Measurements from ENCODE around the gene DNM3. TPM values are rescaled to one million over a fixed set of nuclear protein-coding genes. Genes with fewer than 3 reads are reported as not detected.
"Not testable (repeated sequence)": the region's sequence is repeated elsewhere in the genome, so short reads cannot be mapped to it uniquely, and the experiment has no call there.

DNM3 gene
- polyA plus RNA-seq, 4 donors, result 0.67 to 1.2 (median 0.99) TPM; not detected in 1

DNA sequence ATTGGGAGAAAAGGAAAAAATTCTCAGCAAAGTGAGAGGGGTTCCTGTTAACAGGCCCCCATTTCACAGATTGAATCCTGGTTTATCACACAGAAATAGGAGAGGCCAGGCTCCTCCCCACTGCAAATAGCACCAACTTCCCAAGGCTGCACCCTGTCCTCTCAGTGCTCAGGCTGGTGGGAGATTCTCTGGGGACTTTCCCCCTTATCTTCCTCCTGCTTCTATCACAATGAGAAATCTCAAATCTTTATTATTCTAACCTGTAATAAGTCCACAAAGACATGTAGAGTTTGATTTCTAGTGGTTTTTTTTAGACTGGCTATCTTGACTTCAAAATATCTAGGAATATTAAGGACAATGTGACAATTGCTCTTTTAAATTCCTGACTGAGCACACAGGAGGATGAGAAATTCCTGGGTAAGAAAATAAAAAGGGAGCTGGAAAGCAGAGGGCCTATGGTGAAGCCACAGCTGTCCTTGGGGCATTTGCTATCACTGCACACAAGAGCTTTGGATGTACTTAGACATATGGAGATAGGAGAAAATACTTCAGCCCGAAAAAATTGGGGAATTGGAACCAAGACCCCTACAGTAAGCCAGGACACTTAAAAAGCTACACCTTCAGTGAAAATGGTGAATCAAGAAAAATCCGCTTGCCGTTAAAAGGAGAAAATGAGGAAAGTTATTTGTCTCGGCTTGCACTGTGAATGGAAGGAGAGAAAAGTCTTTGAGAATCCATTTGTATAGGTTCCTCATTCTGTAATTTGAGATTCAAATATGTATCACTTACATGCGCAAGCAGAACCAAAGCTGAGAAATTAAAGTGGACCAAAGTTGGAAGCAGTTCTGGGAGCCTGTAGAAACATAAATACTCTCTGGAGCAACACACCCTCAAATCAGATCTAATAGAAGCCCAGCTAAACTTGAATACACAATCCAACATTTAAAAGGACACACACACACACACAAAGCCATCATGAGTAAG is 513.3 kb downstream of the DNM3 start:
- Histone ChIP-seq H3K9me3 (ENCODE audit: control insufficient read depth in 2 of 2, insufficient read depth in 1 of 2, low read depth in 1 of 2, low read length in 1 of 2) (no peaks in the 10 kb centered on the region), H3K27me3 (ENCODE audit: control insufficient read depth in 3 of 3, insufficient read depth in 3 of 3, low read length in 3 of 3) (no peaks in the 10 kb centered on the region), H3K4me3 (ENCODE audit: low read depth in 1 of 3, low read length in 3 of 3) (no peak overlapping the region), H3K27ac (ENCODE audit: low read depth in 1 of 3, low read length in 2 of 3) (peak overlapping the region in 1 of 3 donors; percentile 28), H3K36me3 (ENCODE audit: control insufficient read depth in 3 of 3, insufficient read depth in 2 of 3, low read depth in 1 of 3, low read length in 3 of 3) (no peaks in the 10 kb centered on the region), H3K4me1 (ENCODE audit: control insufficient read depth in 3 of 3, insufficient read depth in 2 of 3, low read depth in 1 of 3, low read length in 2 of 3) (peaks cover 5 to 38% (median 16%) of the 10 kb centered on the region in 3 donors)
- FAIRE-seq (no peak), DNase-seq (no peak)
- 92 to 96% (median 93%) methylated on average over 5 of the region's 5 CpGs for WGBS, 3 donors

DNA sequence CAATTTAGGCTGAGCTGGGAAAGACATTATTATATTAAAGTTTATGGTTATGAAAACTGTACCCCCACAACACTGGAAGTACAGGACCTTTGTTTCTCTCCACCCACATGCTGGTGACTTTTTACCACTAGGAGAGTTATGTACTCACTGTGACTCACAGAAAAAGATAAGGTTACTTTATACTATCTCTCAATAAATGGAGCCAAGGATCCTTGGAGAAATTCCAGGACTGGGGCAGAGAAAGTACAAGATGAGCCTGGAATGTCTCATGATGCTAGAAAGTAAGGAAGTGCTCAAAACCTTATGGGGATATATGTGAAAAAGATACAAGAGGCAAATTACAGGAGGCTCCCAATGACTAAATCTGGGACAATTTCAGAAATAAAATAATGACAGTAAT is 515.3 kb downstream of the DNM3 start:
- Histone ChIP-seq H3K27me3 (ENCODE audit: control insufficient read depth in 3 of 3, insufficient read depth in 3 of 3, low read length in 3 of 3) (no peaks in the 10 kb centered on the region), H3K36me3 (ENCODE audit: control insufficient read depth in 3 of 3, insufficient read depth in 2 of 3, low read depth in 1 of 3, low read length in 3 of 3) (no peaks in the 10 kb centered on the region), H3K27ac (ENCODE audit: low read depth in 1 of 3, low read length in 2 of 3) (peak overlapping the region in 1 of 3 donors; percentile 41), H3K4me1 (ENCODE audit: control insufficient read depth in 3 of 3, insufficient read depth in 2 of 3, low read depth in 1 of 3, low read length in 2 of 3) (peaks cover 6 to 55% (median 22%) of the 10 kb centered on the region in 3 donors), H3K9me3 (ENCODE audit: control insufficient read depth in 2 of 2, insufficient read depth in 1 of 2, low read depth in 1 of 2, low read length in 1 of 2) (no peaks in the 10 kb centered on the region), H3K4me3 (ENCODE audit: low read depth in 1 of 3, low read length in 3 of 3) (no peak overlapping the region)
- peak; percentile 83 to 87 for DNase-seq
- no peak for FAIRE-seq

DNA sequence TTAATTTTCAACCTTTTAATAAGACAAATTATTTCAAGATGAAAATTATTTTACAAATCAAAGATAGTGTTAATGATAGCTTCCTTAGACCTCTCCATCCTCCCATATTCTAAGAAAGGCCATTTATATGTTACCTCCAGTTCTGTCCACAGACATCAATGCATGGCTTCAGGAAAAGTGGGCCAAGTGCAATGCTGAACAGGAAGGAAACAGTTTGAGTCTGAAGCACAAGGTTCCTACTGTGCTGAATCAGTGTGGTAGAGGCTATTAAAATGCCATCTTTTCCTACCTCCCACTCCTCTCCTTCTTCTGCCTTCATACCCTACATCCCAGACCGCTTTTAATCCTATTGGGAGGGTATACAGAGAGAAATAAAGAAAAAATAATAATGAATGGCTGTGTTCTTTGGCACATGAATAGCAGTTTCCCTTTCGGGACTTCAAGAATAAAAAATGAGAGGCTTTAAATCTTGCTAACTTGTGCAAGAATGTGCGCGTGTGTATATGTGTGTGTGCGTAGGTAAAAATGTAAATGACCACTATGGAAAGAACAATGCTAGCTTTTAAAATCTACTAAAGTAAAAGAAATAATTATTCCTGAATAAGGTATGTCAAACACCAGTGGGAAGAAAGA is 516.6 kb downstream of the DNM3 start:
- peaks cover 9 to 60% (median 21%) of the 10 kb centered on the region in 3 donors for H3K4me1 ChIP-seq (ENCODE audit: control insufficient read depth in 3 of 3, insufficient read depth in 2 of 3, low read depth in 1 of 3, low read length in 2 of 3)
- FAIRE-seq, result no peak
- H3K27ac ChIP-seq (ENCODE audit: low read depth in 1 of 3, low read length in 2 of 3), result peak overlapping the region; percentile 11 to 82 (median 75)
- H3K27me3 ChIP-seq (ENCODE audit: control insufficient read depth in 3 of 3, insufficient read depth in 3 of 3, low read length in 3 of 3), result no peaks in the 10 kb centered on the region
- DNase-seq, result peak in 1 of 2 donors; percentile 11
- no peaks in the 10 kb centered on the region for H3K9me3 ChIP-seq (ENCODE audit: control insufficient read depth in 2 of 2, insufficient read depth in 1 of 2, low read depth in 1 of 2, low read length in 1 of 2)
- WGBS, 3 donors, result 47 to 82% (median 73%) methylated on average over 5 of the region's 5 CpGs
- H3K4me3 ChIP-seq (ENCODE audit: low read depth in 1 of 3, low read length in 3 of 3), result no peak overlapping the region
- H3K36me3 ChIP-seq (ENCODE audit: control insufficient read depth in 3 of 3, insufficient read depth in 2 of 3, low read depth in 1 of 3, low read length in 3 of 3), result no peaks in the 10 kb centered on the region

DNA sequence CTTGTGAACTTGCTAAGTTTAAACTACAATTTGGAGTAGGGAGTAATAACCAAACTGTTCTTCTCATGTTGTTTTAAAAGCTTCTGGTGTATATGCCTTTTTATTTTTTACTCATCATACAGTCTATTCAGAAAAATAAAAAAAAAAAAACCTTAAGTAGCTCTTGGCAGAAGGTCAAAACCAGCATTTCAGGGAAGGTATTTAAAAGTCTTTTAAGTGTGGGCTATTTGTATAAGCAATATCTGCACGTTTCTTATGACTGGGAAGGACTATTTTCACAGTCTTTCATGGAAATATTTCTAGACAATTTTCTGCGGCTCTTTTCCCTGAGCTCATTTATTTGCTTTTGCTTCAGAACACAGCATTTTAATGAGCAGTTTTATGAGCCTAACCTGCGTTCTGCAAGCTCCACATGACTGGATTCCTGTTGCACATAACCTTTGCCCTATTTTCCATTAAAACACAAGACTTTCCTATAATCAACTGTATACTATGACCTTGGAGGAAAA is 518.2 kb downstream of the DNM3 start:
- Histone ChIP-seq H3K27ac (ENCODE audit: low read depth in 1 of 3, low read length in 2 of 3) (peak overlapping the region in 2 of 3 donors; percentile 20 to 82), H3K9me3 (ENCODE audit: control insufficient read depth in 2 of 2, insufficient read depth in 1 of 2, low read depth in 1 of 2, low read length in 1 of 2) (peaks cover 0 to 1% of the 10 kb centered on the region in 2 donors), H3K4me1 (ENCODE audit: control insufficient read depth in 3 of 3, insufficient read depth in 2 of 3, low read depth in 1 of 3, low read length in 2 of 3) (peaks cover 9 to 57% (median 17%) of the 10 kb centered on the region in 3 donors), H3K4me3 (ENCODE audit: low read depth in 1 of 3, low read length in 3 of 3) (no peak overlapping the region), H3K27me3 (ENCODE audit: control insufficient read depth in 3 of 3, insufficient read depth in 3 of 3, low read length in 3 of 3) (no peaks in the 10 kb centered on the region), H3K36me3 (ENCODE audit: control insufficient read depth in 3 of 3, insufficient read depth in 2 of 3, low read depth in 1 of 3, low read length in 3 of 3) (no peaks in the 10 kb centered on the region)
- WGBS, 3 donors, result 8 to 17% (median 13%) methylated on average over 3 of the region's 3 CpGs
- DNase-seq, result peak; percentile 78 to 88
- FAIRE-seq, result no peak

DNA sequence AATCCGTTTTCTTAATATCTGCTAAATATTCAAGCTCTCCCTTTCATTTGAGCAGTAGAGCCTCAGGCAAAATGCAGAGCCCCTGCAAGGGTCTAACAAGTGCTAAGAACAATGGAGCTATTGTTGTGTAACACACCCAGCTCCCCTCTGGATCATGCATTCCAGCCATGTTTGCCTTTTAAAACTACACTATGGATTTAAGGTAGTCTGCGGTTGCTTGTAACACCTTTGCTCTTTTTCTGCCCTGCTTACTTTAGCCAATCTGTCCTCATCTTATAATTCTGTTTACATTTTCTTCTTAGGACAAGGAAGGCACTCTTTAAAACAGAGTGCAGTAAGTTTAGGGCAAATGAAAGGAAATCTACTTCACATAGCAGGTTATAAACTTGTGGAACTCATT is 519.2 kb downstream of the DNM3 start:
- FAIRE-seq (no peak), DNase-seq (peak in 1 of 2 donors; percentile 64)
- Histone ChIP-seq H3K4me3 (ENCODE audit: low read depth in 1 of 3, low read length in 3 of 3) (no peak overlapping the region), H3K4me1 (ENCODE audit: control insufficient read depth in 3 of 3, insufficient read depth in 2 of 3, low read depth in 1 of 3, low read length in 2 of 3) (peaks cover 9 to 57% (median 17%) of the 10 kb centered on the region in 3 donors), H3K27ac (ENCODE audit: low read depth in 1 of 3, low read length in 2 of 3) (peak overlapping the region in 1 of 3 donors; percentile 82), H3K36me3 (ENCODE audit: control insufficient read depth in 3 of 3, insufficient read depth in 2 of 3, low read depth in 1 of 3, low read length in 3 of 3) (no peaks in the 10 kb centered on the region), H3K9me3 (ENCODE audit: control insufficient read depth in 2 of 2, insufficient read depth in 1 of 2, low read depth in 1 of 2, low read length in 1 of 2) (peaks cover 0 to 3% of the 10 kb centered on the region in 2 donors), H3K27me3 (ENCODE audit: control insufficient read depth in 3 of 3, insufficient read depth in 3 of 3, low read length in 3 of 3) (no peaks in the 10 kb centered on the region)
- WGBS, 3 donors, result 16 to 52% (median 35%) methylated on average over 2 of the region's 2 CpGs

DNA sequence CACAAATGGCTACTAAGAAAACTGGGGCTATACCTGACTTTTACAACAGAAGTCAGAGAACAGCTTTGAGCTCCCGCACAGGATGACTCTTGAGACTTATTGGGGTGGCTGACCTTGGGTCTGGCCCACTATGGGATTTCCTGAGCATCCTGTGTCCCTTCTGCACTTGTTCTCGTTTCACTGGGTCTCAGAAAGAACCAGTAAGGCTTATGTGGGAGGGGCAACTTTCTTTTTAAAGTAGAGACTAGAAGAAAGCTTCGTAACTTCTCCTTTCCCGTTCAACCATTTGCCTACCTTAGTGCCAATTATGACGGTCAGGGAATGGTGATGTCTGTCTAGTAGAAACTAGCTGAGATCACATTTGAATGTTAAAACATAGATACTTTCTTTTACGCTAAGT is 519.7 kb downstream of the DNM3 start:
- WGBS, 3 donors, result 71 to 79% (median 79%) methylated on average over 6 of the region's 6 CpGs
- FAIRE-seq (no peak), DNase-seq (no peak)
- Histone ChIP-seq H3K9me3 (ENCODE audit: control insufficient read depth in 2 of 2, insufficient read depth in 1 of 2, low read depth in 1 of 2, low read length in 1 of 2) (peaks cover 0 to 7% of the 10 kb centered on the region in 2 donors), H3K27me3 (ENCODE audit: control insufficient read depth in 3 of 3, insufficient read depth in 3 of 3, low read length in 3 of 3) (no peaks in the 10 kb centered on the region), H3K36me3 (ENCODE audit: control insufficient read depth in 3 of 3, insufficient read depth in 2 of 3, low read depth in 1 of 3, low read length in 3 of 3) (no peaks in the 10 kb centered on the region), H3K4me1 (ENCODE audit: control insufficient read depth in 3 of 3, insufficient read depth in 2 of 3, low read depth in 1 of 3, low read length in 2 of 3) (peaks cover 9 to 54% (median 17%) of the 10 kb centered on the region in 3 donors), H3K4me3 (ENCODE audit: low read depth in 1 of 3, low read length in 3 of 3) (no peak overlapping the region), H3K27ac (ENCODE audit: low read depth in 1 of 3, low read length in 2 of 3) (peak overlapping the region in 1 of 3 donors; percentile 82)

DNA sequence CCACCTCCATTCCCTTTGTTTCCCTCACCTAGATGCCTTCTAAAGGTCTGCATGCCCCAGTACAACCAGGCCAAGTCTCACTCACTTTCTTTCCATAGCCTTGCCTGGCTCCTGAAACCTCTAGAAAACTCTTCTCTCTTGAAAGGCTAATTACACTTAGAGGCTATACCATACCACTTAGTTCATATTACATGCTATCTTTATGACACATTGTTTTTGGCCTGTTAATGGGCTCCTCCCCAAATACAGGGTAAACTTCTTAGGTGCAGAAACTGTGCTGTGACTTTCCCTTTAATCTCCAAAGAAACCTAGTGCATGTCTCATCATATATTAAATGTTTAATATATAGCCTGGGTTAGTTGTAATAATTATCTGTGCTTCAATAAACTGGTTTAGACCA is 522.6 kb downstream of the DNM3 start:
- no peaks in the 10 kb centered on the region for H3K36me3 ChIP-seq (ENCODE audit: control insufficient read depth in 3 of 3, insufficient read depth in 2 of 3, low read depth in 1 of 3, low read length in 3 of 3)
- H3K4me3 ChIP-seq (ENCODE audit: low read depth in 1 of 3, low read length in 3 of 3), result no peak overlapping the region
- peaks cover 6 to 34% (median 11%) of the 10 kb centered on the region in 3 donors for H3K4me1 ChIP-seq (ENCODE audit: control insufficient read depth in 3 of 3, insufficient read depth in 2 of 3, low read depth in 1 of 3, low read length in 2 of 3)
- H3K27me3 ChIP-seq (ENCODE audit: control insufficient read depth in 3 of 3, insufficient read depth in 3 of 3, low read length in 3 of 3), result no peaks in the 10 kb centered on the region
- no peak overlapping the region for H3K27ac ChIP-seq (ENCODE audit: low read depth in 1 of 3, low read length in 2 of 3)
- FAIRE-seq (no peak), DNase-seq (no peak)
- peaks cover 0 to 10% of the 10 kb centered on the region in 2 donors for H3K9me3 ChIP-seq (ENCODE audit: control insufficient read depth in 2 of 2, insufficient read depth in 1 of 2, low read depth in 1 of 2, low read length in 1 of 2)

DNA sequence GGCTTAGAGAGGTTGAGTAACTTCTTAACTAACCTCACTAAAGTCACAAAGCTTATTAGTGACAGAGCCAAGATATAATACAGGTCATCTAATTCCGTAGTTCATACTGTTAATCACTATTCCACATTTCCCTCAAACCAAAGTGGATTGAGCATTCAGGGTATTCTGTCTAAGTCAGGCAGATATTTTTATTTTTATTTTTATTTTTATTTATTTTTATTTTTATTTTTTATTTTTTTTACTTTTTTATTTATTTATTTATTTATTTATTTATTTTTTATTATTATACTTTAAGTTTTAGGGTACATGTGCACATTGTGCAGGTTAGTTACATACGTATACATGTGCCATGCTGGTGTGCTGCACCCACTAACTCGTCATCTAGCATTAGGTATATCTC is 530.3 kb downstream of the DNM3 start:
- not testable (repeated sequence) for H3K9me3 ChIP-seq (ENCODE audit: control insufficient read depth in 2 of 2, insufficient read depth in 1 of 2, low read depth in 1 of 2, low read length in 1 of 2); H3K27me3 ChIP-seq (ENCODE audit: control insufficient read depth in 3 of 3, insufficient read depth in 3 of 3, low read length in 3 of 3); FAIRE-seq; H3K4me1 ChIP-seq (ENCODE audit: control insufficient read depth in 3 of 3, insufficient read depth in 2 of 3, low read depth in 1 of 3, low read length in 2 of 3); H3K4me3 ChIP-seq (ENCODE audit: low read depth in 1 of 3, low read length in 3 of 3); DNase-seq; H3K27ac ChIP-seq (ENCODE audit: low read depth in 1 of 3, low read length in 2 of 3); H3K36me3 ChIP-seq (ENCODE audit: control insufficient read depth in 3 of 3, insufficient read depth in 2 of 3, low read depth in 1 of 3, low read length in 3 of 3)
- WGBS, 3 donors, result 93 to 97% (median 95%) methylated on average over 1 of the region's 3 CpGs
